ENCODE measurements around the gene RAB28.
"Not testable (repeated sequence)": the region's sequence is repeated elsewhere in the genome, so short reads cannot be mapped to it uniquely, and the experiment has no call there.

Gene RAB28

DNA sequence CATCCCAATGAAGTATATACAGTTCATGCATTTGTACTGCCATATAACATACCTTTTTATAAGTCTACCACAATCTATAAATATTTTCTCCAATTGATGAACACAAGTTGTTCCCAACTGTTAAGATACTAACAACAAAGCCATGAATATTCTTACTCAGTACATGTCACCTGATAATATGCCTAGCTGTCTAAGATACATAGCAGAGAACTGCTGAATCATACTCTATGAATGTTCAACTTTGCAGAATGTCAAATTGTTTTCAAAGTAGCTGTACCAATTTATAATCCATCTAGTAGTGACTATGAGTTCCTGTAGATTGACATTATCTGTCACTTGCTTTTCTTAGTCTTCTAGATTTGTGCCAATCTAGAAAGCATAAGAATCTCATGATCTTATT, 84.9 kb downstream of the RAB28 start:
- no peaks in the 10 kb centered on the region for H3K27me3 ChIP-seq (ENCODE audit: control insufficient read depth, insufficient read depth, low read length)
- no peak overlapping the region for H3K4me3 ChIP-seq (ENCODE audit: low read depth, low read length)
- H3K4me1 ChIP-seq (ENCODE audit: control insufficient read depth, insufficient read depth, low read length), result no peaks in the 10 kb centered on the region
- H3K9ac ChIP-seq (ENCODE audit: low read depth, low read length), result no peak overlapping the region
- no peaks in the 10 kb centered on the region for H3K36me3 ChIP-seq (ENCODE audit: control insufficient read depth, insufficient read depth, low read length)
- no peaks in the 10 kb centered on the region for H3K9me3 ChIP-seq (ENCODE audit: control insufficient read depth, insufficient read depth, low read length)

DNA sequence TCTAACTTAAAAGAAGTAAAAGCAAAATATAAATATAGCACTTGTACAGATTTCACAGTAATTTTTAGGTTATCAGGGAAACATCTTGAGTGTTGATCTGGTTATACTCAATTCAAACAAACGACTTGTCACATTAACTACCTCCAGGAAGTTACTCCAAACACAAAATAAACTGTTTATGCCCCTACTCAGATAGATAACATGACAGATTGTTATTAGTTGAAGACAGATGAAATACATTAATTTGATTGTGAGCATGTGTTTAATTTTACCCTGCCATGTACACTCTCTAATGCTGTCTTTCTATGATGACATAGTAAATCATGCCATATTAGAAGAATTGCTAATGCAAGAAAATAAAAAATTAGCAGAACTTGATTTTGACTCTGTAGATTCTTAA, 88.0 kb downstream of the RAB28 start:
- Histone ChIP-seq H3K4me3 (ENCODE audit: low read depth, low read length) (no peak overlapping the region), H3K36me3 (ENCODE audit: control insufficient read depth, insufficient read depth, low read length) (no peaks in the 10 kb centered on the region)

DNA sequence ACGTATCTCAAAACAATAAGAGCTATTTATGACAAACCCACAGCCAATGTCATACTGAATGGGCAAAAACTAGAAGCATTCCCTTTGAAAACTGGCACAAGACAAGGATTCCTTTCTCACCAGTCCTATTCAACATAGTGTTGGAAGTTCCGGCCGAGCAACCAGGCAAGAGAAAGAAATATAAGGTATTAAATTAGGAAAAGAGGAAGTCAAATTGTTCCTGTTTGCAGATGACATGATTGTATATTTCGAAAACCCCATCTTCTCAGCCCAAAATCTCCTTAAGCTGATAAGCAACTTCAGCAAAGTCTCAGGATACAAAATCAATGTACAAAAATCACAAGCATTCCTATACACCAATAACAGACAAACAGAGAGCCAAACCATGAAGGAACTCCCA, 94.2 kb downstream of the RAB28 start:
- not testable (repeated sequence) for H3K4me3 ChIP-seq (ENCODE audit: low read depth, low read length); H3K27me3 ChIP-seq (ENCODE audit: control insufficient read depth, insufficient read depth, low read length)

More for the DNA sequence above, 88.0 kb downstream of the RAB28 start:
- H3K9me3 ChIP-seq (ENCODE audit: control insufficient read depth, insufficient read depth, low read length), result no peaks in the 10 kb centered on the region
- H3K4me1 ChIP-seq (ENCODE audit: control insufficient read depth, insufficient read depth, low read length), result no peaks in the 10 kb centered on the region
- H3K27me3 ChIP-seq (ENCODE audit: control insufficient read depth, insufficient read depth, low read length), result no peaks in the 10 kb centered on the region
- no peak overlapping the region for H3K9ac ChIP-seq (ENCODE audit: low read depth, low read length)

DNA sequence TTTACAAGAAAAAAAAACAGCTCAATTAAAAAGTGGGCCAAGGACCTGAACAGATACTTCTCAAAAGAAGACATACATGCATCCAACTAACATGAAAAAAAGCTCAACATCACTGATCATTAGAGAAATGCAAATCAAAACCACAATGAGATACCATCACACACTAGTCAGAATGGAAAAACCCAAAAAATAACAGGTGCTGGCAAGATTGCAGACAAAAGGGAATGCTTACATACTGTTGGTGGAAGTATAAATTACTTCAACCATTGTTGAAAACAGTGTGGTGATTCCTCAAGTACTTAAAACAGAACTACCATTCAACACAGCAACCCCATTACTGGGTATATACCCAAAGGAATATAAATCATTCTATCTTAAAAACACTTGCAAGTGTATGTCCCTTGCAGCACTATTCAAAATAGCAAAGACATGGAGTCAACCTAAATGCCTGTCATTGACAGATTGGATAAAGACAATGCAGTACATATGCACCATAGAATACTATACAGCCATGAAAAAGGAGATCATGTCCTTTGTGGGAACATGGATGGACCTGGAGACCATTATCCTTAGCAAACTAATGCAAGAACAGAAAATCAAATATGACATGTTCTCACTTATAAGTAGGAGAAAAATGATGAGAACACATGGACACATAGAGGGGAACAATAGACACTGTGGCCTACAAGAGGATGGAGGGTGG, 97.6 kb downstream of the RAB28 start:
- Histone ChIP-seq H3K36me3 (ENCODE audit: control insufficient read depth, insufficient read depth, low read length) (no peaks in the 10 kb centered on the region), H3K9ac (ENCODE audit: low read depth, low read length) (no peak overlapping the region), H3K4me3 (ENCODE audit: low read depth, low read length) (no peak overlapping the region), H3K9me3 (ENCODE audit: control insufficient read depth, insufficient read depth, low read length) (no peaks in the 10 kb centered on the region), H3K27me3 (ENCODE audit: control insufficient read depth, insufficient read depth, low read length) (no peaks in the 10 kb centered on the region), H3K4me1 (ENCODE audit: control insufficient read depth, insufficient read depth, low read length) (no peaks in the 10 kb centered on the region)

More for the DNA sequence above, 94.2 kb downstream of the RAB28 start:
- not testable (repeated sequence) for H3K36me3 ChIP-seq (ENCODE audit: control insufficient read depth, insufficient read depth, low read length); H3K9ac ChIP-seq (ENCODE audit: low read depth, low read length); H3K4me1 ChIP-seq (ENCODE audit: control insufficient read depth, insufficient read depth, low read length); H3K9me3 ChIP-seq (ENCODE audit: control insufficient read depth, insufficient read depth, low read length)

DNA sequence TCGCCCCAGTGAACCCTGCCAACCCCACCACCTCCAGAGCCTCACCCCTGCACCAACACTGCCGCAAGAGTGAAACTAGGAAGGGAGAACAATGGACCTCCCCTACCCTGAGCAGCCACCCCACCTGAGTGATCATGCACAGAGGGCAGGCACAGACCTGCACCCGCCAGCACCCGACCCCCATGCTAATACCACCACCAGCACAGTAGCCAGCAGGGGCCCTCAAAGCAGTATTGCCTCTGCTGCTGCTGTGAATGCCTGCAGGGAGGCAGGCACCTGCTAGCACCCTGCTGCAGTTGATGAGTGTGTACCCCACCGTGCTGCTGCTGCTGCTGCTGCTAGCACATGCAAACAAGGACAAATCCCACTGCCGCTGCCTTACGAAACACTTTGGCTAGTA, 100.1 kb downstream of the RAB28 start:
- Histone ChIP-seq H3K27me3 (ENCODE audit: control insufficient read depth, insufficient read depth, low read length) (no peaks in the 10 kb centered on the region), H3K9me3 (ENCODE audit: control insufficient read depth, insufficient read depth, low read length) (no peaks in the 10 kb centered on the region), H3K4me3 (ENCODE audit: low read depth, low read length) (no peak overlapping the region), H3K36me3 (ENCODE audit: control insufficient read depth, insufficient read depth, low read length) (no peaks in the 10 kb centered on the region), H3K4me1 (ENCODE audit: control insufficient read depth, insufficient read depth, low read length) (no peaks in the 10 kb centered on the region), H3K9ac (ENCODE audit: low read depth, low read length) (no peak overlapping the region)

DNA sequence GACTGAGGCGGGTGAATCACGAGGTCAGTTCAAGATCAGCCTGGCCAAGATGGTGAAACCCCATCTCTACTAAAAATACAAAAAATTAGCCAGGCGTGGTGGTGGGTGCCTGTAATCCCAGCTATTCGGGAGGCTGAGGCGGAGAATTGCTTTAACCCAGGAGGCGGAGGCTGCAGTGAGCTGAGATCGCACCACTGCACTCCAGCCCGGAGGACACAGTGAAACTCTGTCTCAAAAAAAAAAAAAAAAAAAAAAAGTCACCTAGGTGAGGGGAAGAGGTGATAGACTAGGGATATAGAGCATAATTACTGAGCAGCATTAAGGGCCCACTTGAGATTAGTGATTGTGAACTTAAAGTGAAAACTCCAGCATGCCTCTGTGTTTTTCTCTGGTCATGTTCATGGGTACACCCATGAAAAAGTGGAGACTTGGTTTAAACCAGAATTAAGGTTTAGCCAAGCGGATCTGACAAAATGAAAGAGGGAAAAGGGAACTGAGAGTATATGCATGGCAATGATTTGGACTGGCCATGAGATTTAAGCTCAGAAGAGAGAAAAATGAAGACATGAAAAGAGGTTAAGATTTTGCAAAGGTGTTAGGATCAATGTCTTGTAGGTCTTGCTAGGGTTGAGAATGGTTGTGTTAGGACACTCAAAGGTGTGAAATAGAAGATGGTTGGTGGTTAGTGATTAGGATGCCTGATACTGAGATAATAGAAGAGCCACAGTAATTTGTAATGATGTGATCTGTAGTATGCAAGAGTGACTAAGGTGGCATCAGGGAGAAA, 105.0 kb downstream of the RAB28 start:
- Histone ChIP-seq H3K36me3 (ENCODE audit: control insufficient read depth, insufficient read depth, low read length) (no peaks in the 10 kb centered on the region), H3K9me3 (ENCODE audit: control insufficient read depth, insufficient read depth, low read length) (no peaks in the 10 kb centered on the region), H3K4me3 (ENCODE audit: low read depth, low read length) (no peak overlapping the region), H3K27me3 (ENCODE audit: control insufficient read depth, insufficient read depth, low read length) (no peaks in the 10 kb centered on the region), H3K4me1 (ENCODE audit: control insufficient read depth, insufficient read depth, low read length) (no peaks in the 10 kb centered on the region), H3K9ac (ENCODE audit: low read depth, low read length) (no peak overlapping the region)

DNA sequence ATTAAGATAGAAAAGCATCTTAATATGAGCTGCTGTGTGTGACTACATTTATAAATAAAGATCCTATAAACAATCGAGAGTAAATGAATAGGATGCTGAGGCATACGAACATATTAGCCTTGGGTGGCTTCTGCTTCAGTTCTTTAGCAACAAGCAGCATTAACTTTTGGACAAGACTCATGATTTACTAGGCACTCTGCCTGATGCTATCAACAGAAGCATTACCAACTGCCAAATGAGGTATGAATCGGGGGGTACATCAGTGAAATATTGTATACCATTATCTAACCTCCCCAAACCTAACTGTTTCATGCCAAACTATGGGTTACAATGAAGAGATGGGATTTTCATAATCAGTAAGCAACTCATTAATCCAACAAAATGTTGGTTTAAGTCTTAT, 113.1 kb downstream of the RAB28 start:
- Histone ChIP-seq H3K27me3 (ENCODE audit: control insufficient read depth, insufficient read depth, low read length) (no peaks in the 10 kb centered on the region), H3K36me3 (ENCODE audit: control insufficient read depth, insufficient read depth, low read length) (no peaks in the 10 kb centered on the region), H3K4me1 (ENCODE audit: control insufficient read depth, insufficient read depth, low read length) (no peaks in the 10 kb centered on the region), H3K4me3 (ENCODE audit: low read depth, low read length) (no peak overlapping the region), H3K9me3 (ENCODE audit: control insufficient read depth, insufficient read depth, low read length) (no peaks in the 10 kb centered on the region), H3K9ac (ENCODE audit: low read depth, low read length) (no peak overlapping the region)

DNA sequence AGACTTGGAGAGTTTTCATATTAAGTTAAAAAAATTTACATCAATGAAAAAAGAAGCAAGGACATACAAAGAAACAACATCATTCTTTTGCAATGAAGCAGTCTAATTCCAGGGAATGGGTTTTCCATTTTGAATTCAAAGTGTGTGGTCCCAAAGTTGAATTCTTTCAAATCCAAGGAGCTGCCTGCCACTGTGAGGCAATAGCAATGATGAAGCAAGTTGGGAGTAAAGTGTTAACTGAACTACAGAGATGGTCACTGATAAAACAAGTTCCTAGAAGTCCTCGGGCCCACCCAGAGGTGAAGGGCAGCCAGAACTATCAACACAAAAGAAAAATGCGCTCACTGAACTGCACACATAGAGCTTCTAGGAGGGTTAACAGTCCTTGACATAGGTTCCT, 115.9 kb downstream of the RAB28 start:
- Histone ChIP-seq H3K9ac (ENCODE audit: low read depth, low read length) (no peak overlapping the region), H3K27me3 (ENCODE audit: control insufficient read depth, insufficient read depth, low read length) (no peaks in the 10 kb centered on the region), H3K4me1 (ENCODE audit: control insufficient read depth, insufficient read depth, low read length) (no peaks in the 10 kb centered on the region), H3K36me3 (ENCODE audit: control insufficient read depth, insufficient read depth, low read length) (no peaks in the 10 kb centered on the region), H3K9me3 (ENCODE audit: control insufficient read depth, insufficient read depth, low read length) (no peaks in the 10 kb centered on the region), H3K4me3 (ENCODE audit: low read depth, low read length) (no peak overlapping the region)

DNA sequence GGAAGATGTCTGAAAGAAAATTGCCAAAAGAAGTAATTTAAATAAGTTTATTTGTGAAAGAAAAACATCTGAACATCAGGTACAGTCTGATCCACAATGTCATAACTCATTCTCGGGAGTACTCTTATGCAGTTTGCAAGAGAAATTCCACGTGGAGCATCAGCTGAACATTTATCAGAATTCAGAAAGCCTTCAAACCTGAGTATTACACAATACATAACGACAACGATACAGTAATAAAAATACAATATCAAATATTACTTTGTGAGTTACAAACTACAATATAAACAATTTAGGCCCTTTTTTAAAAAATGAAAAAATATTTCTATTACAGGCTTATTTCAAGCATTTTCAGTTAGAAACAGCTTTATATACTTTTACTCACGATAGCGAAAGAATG, 116.4 kb downstream of the RAB28 start:
- Histone ChIP-seq H3K4me1 (ENCODE audit: control insufficient read depth, insufficient read depth, low read length) (no peaks in the 10 kb centered on the region), H3K36me3 (ENCODE audit: control insufficient read depth, insufficient read depth, low read length) (no peaks in the 10 kb centered on the region), H3K27me3 (ENCODE audit: control insufficient read depth, insufficient read depth, low read length) (no peaks in the 10 kb centered on the region), H3K9ac (ENCODE audit: low read depth, low read length) (no peak overlapping the region), H3K9me3 (ENCODE audit: control insufficient read depth, insufficient read depth, low read length) (no peaks in the 10 kb centered on the region), H3K4me3 (ENCODE audit: low read depth, low read length) (no peak overlapping the region)

DNA sequence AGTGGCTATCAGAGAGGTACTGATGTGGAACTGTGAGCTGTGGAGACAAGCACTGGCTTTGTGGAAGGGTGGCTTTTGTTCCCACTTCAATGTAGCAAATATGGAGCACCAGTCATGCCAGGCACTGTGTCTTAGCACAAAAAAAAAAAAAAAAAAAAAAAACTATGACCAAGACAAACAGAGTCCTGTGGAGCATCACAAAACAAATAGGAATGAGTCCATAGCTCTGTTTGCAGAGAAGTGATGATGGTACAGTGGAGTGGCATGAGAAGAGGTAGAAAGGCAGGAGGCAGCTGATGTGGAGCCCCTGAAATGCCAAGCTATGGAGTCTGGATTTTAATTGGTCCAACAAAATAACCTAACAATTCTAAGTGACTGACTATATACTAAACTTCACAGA, 116.9 kb downstream of the RAB28 start:
- H3K9me3 ChIP-seq (ENCODE audit: control insufficient read depth, insufficient read depth, low read length), result no peaks in the 10 kb centered on the region
- no peak overlapping the region for H3K4me3 ChIP-seq (ENCODE audit: low read depth, low read length)
- H3K27me3 ChIP-seq (ENCODE audit: control insufficient read depth, insufficient read depth, low read length), result no peaks in the 10 kb centered on the region
- H3K9ac ChIP-seq (ENCODE audit: low read depth, low read length), result no peak overlapping the region
- no peaks in the 10 kb centered on the region for H3K4me1 ChIP-seq (ENCODE audit: control insufficient read depth, insufficient read depth, low read length)
- no peaks in the 10 kb centered on the region for H3K36me3 ChIP-seq (ENCODE audit: control insufficient read depth, insufficient read depth, low read length)

DNA sequence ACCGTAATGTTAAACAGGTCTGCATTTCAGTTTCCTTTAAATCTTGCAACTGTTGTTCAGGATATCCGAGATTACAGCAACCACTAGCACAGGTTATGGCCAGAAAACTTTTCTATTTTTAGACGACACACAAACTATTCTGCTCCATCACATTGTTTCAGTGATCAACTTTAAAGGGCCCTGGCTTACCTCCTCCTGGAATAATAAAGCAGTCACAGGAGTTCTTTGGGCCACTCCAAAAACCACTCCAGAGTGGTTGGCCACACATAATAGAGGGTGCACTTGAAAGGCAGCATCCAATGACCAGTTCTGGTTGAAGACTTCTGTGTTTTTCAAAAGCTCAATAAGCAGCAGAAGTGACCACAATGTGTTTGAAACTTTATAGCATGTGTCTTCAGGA, 118.9 kb downstream of the RAB28 start:
- H3K36me3 ChIP-seq (ENCODE audit: control insufficient read depth, insufficient read depth, low read length), result no peaks in the 10 kb centered on the region
- H3K9ac ChIP-seq (ENCODE audit: low read depth, low read length), result no peak overlapping the region
- H3K9me3 ChIP-seq (ENCODE audit: control insufficient read depth, insufficient read depth, low read length), result no peaks in the 10 kb centered on the region

DNA sequence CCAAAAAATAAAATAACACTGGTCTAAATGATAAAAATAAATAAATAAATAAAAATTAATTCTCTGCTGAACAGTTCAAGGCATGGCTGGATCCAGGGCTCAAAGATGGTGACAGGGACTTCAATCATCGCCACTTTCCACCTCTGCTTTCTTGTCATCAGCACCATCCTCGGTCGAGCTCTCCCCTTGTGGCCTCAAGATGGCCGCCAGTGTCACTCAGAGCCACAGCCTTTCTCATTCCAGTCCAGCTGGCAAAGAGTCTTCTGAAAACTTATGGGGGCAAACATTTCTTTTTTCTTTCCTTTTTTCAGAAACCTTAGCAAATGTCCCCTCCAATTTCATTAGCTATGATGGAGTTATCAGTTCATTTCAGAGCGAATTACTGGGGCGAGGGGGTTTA, 119.5 kb downstream of the RAB28 start:
- Histone ChIP-seq H3K36me3 (ENCODE audit: control insufficient read depth, insufficient read depth, low read length) (no peaks in the 10 kb centered on the region), H3K9me3 (ENCODE audit: control insufficient read depth, insufficient read depth, low read length) (no peaks in the 10 kb centered on the region), H3K4me1 (ENCODE audit: control insufficient read depth, insufficient read depth, low read length) (no peaks in the 10 kb centered on the region), H3K4me3 (ENCODE audit: low read depth, low read length) (no peak overlapping the region), H3K27me3 (ENCODE audit: control insufficient read depth, insufficient read depth, low read length) (no peaks in the 10 kb centered on the region), H3K9ac (ENCODE audit: low read depth, low read length) (no peak overlapping the region)

More for the DNA sequence above, 118.9 kb downstream of the RAB28 start:
- Histone ChIP-seq H3K27me3 (ENCODE audit: control insufficient read depth, insufficient read depth, low read length) (no peaks in the 10 kb centered on the region), H3K4me1 (ENCODE audit: control insufficient read depth, insufficient read depth, low read length) (no peaks in the 10 kb centered on the region), H3K4me3 (ENCODE audit: low read depth, low read length) (no peak overlapping the region)
